ENCODE measurements around the gene ITPRIPL1. TPM values are rescaled to one million over a fixed set of nuclear protein-coding genes. Genes with fewer than 3 reads are reported as not detected.

The ITPRIPL1 gene
- polyA plus RNA-seq, 1 of the 3 experiments (the other 2 are of a cell fraction) = 5.0 TPM

DNA sequence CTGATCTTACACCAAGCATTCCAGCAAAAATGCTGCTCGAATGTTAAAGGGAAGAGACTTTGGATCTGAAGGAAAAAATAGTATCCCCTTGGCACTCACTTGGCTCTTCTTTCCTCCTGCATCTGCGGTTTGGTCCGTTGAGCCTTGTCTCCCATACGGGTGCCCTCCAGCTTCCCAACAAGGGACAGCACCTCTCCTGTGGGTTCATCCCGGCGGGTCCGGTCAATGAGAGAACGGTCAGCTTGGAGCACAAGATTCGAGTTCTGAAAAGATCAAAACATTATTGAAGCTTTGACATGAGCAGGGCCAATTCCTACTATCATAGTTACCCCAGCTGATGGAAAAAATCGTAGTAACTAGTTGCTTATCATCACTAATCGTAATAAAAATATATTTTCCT, 20.5 kb upstream of the ITPRIPL1 start:
- Histone ChIP-seq H3K27ac (ENCODE audit: low read depth in 2 of 2, low read length in 1 of 2) (peak overlapping the region in 1 of 2 experiments; percentile 79; a peak in 2 of 4 replicates), H2AFZ (ENCODE audit: low read depth) (no peak overlapping the region), H3K4me3 (ENCODE audit: low read depth in 2 of 2, low read length in 1 of 2) (peak overlapping the region; percentile 64 to 87), H3K9me2 (no peaks in the 10 kb centered on the region), H3K27me3 (ENCODE audit: insufficient read depth) (no peaks in the 10 kb centered on the region), H4K20me1 (ENCODE audit: insufficient read depth) (peaks cover 4% of the 10 kb centered on the region; the same call in 1 of the 2 replicates), H3K9me3 (no peaks in the 10 kb centered on the region), H3K4me1 (ENCODE audit: control insufficient read depth in 1 of 2, insufficient read depth in 2 of 2, low read depth in 1 of 2, low read length in 1 of 2) (peaks cover 18 to 20% of the 10 kb centered on the region in 2 experiments), H3K36me3 (replicated peaks in 1 of 2; ENCODE audit: control insufficient read depth in 1 of 2, insufficient read depth in 2 of 2, low read length in 1 of 2) (peaks cover 45 to 47% of the 10 kb centered on the region in 2 experiments), H3F3A (replicated peaks; ENCODE audit: insufficient read depth) (no peaks in the 10 kb centered on the region), H3K4me2 (peak overlapping the region; percentile 87), H3K79me2 (ENCODE audit: insufficient read depth) (peaks cover 63% of the 10 kb centered on the region), H3K9ac (peak overlapping the region; percentile 88)
- ChIA-PET POLR2A (interaction anchor here (0.9 to 3.0 kb wide), 6 partner anchors 16 to 44 kb away, joined by 3 to 20 read pairs (median 4); partner anchors contain the start of gene ITPRIPL1), CTCF (interaction anchor here (0.8 to 1.3 kb wide), 2 partner anchors 39 to 44 kb away, joined by 3 to 8 read pairs; partner anchors contain the start of genes CIAO1 and TMEM127)
- TF ChIP-seq RCOR1 (IDR thresholded peaks at IDR 0.05; ENCODE audit: low read length) (no peak), ELF1 (IDR thresholded peaks at IDR 0.05) (no peak), NFIC (IDR thresholded peaks at IDR 0.05; ENCODE audit: borderline replicate concordance) (no peak), FOXJ3 (CRISPR knock-in tag; IDR thresholded peaks at IDR 0.05) (no peak), MXI1 (IDR thresholded peaks at IDR 0.05; ENCODE audit: low read depth, low read length) (no peak), SIN3A (IDR thresholded peaks at IDR 0.05; ENCODE audit: borderline replicate concordance, low read depth, low read length) (no peak), MEF2A (IDR thresholded peaks at IDR 0.05; ENCODE audit: borderline replicate concordance, low read depth) (no peak), GABPA (IDR thresholded peaks at IDR 0.05; ENCODE audit: low read depth) (no peak), NRF1 (IDR thresholded peaks at IDR 0.05; ENCODE audit: low read depth, low read length) (no peak)
- TF ChIP-seq, protein P1, sequence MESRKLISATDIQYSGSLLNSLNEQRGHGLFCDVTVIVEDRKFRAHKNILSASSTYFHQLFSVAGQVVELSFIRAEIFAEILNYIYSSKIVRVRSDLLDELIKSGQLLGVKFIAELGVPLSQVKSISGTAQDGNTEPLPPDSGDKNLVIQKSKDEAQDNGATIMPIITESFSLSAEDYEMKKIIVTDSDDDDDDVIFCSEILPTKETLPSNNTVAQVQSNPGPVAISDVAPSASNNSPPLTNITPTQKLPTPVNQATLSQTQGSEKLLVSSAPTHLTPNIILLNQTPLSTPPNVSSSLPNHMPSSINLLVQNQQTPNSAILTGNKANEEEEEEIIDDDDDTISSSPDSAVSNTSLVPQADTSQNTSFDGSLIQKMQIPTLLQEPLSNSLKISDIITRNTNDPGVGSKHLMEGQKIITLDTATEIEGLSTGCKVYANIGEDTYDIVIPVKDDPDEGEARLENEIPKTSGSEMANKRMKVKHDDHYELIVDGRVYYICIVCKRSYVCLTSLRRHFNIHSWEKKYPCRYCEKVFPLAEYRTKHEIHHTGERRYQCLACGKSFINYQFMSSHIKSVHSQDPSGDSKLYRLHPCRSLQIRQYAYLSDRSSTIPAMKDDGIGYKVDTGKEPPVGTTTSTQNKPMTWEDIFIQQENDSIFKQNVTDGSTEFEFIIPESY (IDR thresholded peaks at IDR 0.05; ENCODE audit: borderline replicate concordance, low read depth) = no peak
- 19% methylated on average over 11 of the region's 11 CpGs for WGBS (ENCODE audit: low lambda C conversion rate)
- DNase-seq = peak; percentile 26

DNA sequence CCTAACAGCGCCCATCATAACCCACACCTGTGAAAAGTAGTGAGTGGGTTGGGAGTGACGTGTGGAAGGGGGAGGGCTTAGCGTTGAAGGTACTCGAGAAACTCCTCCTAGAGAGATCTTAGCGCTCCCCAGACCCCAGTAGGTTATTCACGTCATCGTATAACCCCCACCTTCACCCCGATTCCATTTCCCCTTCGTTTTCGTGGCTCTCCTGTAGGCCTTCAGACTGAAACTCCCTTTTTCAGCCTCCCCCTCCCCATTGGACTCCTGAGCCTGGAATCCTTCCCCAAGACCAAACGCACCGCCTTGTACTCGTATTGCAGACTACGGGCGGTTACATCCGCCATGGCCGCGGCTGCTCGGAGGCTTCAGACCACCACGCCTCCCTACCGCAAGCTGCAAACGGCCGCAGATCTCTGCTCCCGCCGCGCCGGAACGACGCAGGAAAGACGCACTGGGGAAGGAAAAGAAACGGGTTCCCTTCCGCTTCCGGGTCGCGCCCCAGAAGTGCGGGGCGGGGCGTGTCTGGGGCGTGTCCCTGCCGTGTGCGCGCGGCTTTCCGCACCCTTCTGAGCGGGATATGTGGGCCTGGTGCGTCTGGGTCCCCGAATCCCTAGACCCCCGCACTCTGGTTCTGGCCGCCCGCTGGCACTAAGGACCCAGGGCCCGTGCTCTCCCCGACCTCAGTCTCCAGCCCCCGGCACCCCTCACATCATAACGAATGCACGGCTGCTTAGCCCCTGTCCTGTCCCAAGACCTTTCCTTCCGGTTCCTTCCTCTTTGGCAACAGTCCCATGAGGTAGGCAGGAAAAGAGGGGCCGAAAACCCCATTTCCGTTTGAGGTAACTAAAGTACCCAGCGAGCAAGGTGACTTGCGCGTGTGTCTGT, 19.8 kb upstream of the ITPRIPL1 start, which contains the start of gene SNRNP200:
SNRNP200 (minus strand) TSS at position 456 of the 888 bp plus-strand sequence; CDS start at position 347, 109 bp downstream.
- peaks cover 3% of the 10 kb centered on the region; the same call in 1 of the 2 replicates for H4K20me1 ChIP-seq (ENCODE audit: insufficient read depth)
- peak; percentile 91 for DNase-seq
- TF ChIP-seq SIN3A (IDR thresholded peaks at IDR 0.05; ENCODE audit: borderline replicate concordance, low read depth, low read length) (peak; percentile 79; the same call in 1 of the 2 replicates), FOSL2 (IDR thresholded peaks at IDR 0.05; ENCODE audit: borderline replicate concordance, low read depth) (no peak), ELF1 (IDR thresholded peaks at IDR 0.05) (peak; percentile 85), TAF1 (IDR thresholded peaks at IDR 0.05; ENCODE audit: borderline replicate concordance, low read depth, low read length) (peak; percentile 85), CHD2 (IDR thresholded peaks at IDR 0.05; ENCODE audit: low read length, partially characterized antibody) (peak; percentile 71), TCF12 (IDR thresholded peaks at IDR 0.05) (peak; percentile 22; the same call in 1 of the 2 replicates), YY1 (IDR thresholded peaks at IDR 0.05; ENCODE audit: low read depth) (peak; percentile 75), NRF1 (IDR thresholded peaks at IDR 0.05; ENCODE audit: low read depth, low read length) (peak; percentile 38; the same call in 1 of the 2 replicates), GATA2 (CRISPR knock-in tag; IDR thresholded peaks at IDR 0.05) (no peak), NFIC (IDR thresholded peaks at IDR 0.05; ENCODE audit: borderline replicate concordance) (peak; percentile 54), POLR2AphosphoS5 (IDR thresholded peaks at IDR 0.05; ENCODE audit: low read depth, low read length) (peak; percentile 95), RFX5 (IDR thresholded peaks at IDR 0.05; ENCODE audit: low read length) (no peak), GABPA (IDR thresholded peaks at IDR 0.05; ENCODE audit: low read depth) (peak; percentile 100)
- TF ChIP-seq, protein P2, sequence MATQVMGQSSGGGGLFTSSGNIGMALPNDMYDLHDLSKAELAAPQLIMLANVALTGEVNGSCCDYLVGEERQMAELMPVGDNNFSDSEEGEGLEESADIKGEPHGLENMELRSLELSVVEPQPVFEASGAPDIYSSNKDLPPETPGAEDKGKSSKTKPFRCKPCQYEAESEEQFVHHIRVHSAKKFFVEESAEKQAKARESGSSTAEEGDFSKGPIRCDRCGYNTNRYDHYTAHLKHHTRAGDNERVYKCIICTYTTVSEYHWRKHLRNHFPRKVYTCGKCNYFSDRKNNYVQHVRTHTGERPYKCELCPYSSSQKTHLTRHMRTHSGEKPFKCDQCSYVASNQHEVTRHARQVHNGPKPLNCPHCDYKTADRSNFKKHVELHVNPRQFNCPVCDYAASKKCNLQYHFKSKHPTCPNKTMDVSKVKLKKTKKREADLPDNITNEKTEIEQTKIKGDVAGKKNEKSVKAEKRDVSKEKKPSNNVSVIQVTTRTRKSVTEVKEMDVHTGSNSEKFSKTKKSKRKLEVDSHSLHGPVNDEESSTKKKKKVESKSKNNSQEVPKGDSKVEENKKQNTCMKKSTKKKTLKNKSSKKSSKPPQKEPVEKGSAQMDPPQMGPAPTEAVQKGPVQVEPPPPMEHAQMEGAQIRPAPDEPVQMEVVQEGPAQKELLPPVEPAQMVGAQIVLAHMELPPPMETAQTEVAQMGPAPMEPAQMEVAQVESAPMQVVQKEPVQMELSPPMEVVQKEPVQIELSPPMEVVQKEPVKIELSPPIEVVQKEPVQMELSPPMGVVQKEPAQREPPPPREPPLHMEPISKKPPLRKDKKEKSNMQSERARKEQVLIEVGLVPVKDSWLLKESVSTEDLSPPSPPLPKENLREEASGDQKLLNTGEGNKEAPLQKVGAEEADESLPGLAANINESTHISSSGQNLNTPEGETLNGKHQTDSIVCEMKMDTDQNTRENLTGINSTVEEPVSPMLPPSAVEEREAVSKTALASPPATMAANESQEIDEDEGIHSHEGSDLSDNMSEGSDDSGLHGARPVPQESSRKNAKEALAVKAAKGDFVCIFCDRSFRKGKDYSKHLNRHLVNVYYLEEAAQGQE (IDR thresholded peaks at IDR 0.05; ENCODE audit: low read depth, low read length) = no peak; the same call in 1 of the 2 replicates
- TF ChIP-seq, protein P3, sequence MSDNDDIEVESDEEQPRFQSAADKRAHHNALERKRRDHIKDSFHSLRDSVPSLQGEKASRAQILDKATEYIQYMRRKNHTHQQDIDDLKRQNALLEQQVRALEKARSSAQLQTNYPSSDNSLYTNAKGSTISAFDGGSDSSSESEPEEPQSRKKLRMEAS (IDR thresholded peaks at IDR 0.05; ENCODE audit: low read depth) = peak; percentile 93

More for the DNA sequence above, 19.8 kb upstream of the ITPRIPL1 start, which contains the start of gene SNRNP200:
- Histone ChIP-seq H3K9me3 (no peaks in the 10 kb centered on the region), H3K27me3 (ENCODE audit: insufficient read depth) (no peaks in the 10 kb centered on the region), H3K9me2 (no peaks in the 10 kb centered on the region), H3F3A (replicated peaks; ENCODE audit: insufficient read depth) (no peaks in the 10 kb centered on the region), H3K79me2 (ENCODE audit: insufficient read depth) (peaks cover 56% of the 10 kb centered on the region), H3K9ac (peak within 1 kb of the TSS; percentile 88), H3K27ac (ENCODE audit: low read depth in 2 of 2, low read length in 1 of 2) (peak within 1 kb of the TSS; percentile 67 to 79), H2AFZ (ENCODE audit: low read depth) (peak within 1 kb of the TSS; percentile 80), H3K4me2 (peak within 1 kb of the TSS; percentile 87), H3K4me1 (ENCODE audit: control insufficient read depth in 1 of 2, insufficient read depth in 2 of 2, low read depth in 1 of 2, low read length in 1 of 2) (peaks cover 18 to 20% of the 10 kb centered on the region in 2 experiments), H3K36me3 (replicated peaks in 1 of 2; ENCODE audit: control insufficient read depth in 1 of 2, insufficient read depth in 2 of 2, low read length in 1 of 2) (peaks cover 38 to 40% of the 10 kb centered on the region in 2 experiments), H3K4me3 (ENCODE audit: low read depth in 2 of 2, low read length in 1 of 2) (peak within 1 kb of the TSS; percentile 64 to 87)
- WGBS (ENCODE audit: low lambda C conversion rate) = 1% methylated on average over 40 of the region's 61 CpGs
- ChIA-PET CTCF (interaction anchor here (0.9 to 1.9 kb wide), 4 partner anchors 16 to 203 kb away, joined by 3 to 10 read pairs (median 7); partner anchors contain the start of genes CIAO1 and TMEM127), POLR2A (interaction anchor here (0.7 to 3.0 kb wide), 7 partner anchors 16 to 44 kb away, joined by 3 to 20 read pairs (median 4); partner anchors contain the start of gene ITPRIPL1)
